Sigmoid colon (tissue), 4 donors: ENCODE data around the gene ALG12.

ENCODE experiments used
- EP300 ChIP-seq, 4 donors: sonication (generic); formaldehyde crosslinking; IDR thresholded peaks; one replicate each; pipeline ENCODE4 v1.6.1; 2017; ENCODE audit warnings: antibody characterized with exemption in 4 of 4
- POLR2AphosphoS5 ChIP-seq, 4 donors: sonication (generic); formaldehyde crosslinking; IDR thresholded peaks; one replicate each; pipeline ENCODE4 v1.6.1; 2017; ENCODE audit warnings: antibody characterized with exemption in 4 of 4
- TF ChIP-seq, protein P1 (sequence below), 4 experiments: fragments of 450-650 bp in 3 of 4; fragments of 200-600 bp in 1 of 4; IDR thresholded peaks; one replicate each; pipeline ENCODE4 v1.5.1; 2016 to 2019; ENCODE audit warnings: antibody characterized with exemption in 4 of 4, mild to moderate bottlenecking in 3 of 4, moderate library complexity in 2 of 4

- TF ChIP-seq EP300 (IDR thresholded peaks at IDR 0.05) (no peak), POLR2AphosphoS5 (IDR thresholded peaks at IDR 0.05) (no peak)
- TF ChIP-seq, protein P1, sequence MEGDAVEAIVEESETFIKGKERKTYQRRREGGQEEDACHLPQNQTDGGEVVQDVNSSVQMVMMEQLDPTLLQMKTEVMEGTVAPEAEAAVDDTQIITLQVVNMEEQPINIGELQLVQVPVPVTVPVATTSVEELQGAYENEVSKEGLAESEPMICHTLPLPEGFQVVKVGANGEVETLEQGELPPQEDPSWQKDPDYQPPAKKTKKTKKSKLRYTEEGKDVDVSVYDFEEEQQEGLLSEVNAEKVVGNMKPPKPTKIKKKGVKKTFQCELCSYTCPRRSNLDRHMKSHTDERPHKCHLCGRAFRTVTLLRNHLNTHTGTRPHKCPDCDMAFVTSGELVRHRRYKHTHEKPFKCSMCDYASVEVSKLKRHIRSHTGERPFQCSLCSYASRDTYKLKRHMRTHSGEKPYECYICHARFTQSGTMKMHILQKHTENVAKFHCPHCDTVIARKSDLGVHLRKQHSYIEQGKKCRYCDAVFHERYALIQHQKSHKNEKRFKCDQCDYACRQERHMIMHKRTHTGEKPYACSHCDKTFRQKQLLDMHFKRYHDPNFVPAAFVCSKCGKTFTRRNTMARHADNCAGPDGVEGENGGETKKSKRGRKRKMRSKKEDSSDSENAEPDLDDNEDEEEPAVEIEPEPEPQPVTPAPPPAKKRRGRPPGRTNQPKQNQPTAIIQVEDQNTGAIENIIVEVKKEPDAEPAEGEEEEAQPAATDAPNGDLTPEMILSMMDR (IDR thresholded peaks at IDR 0.05), result no peak
Measured at GRCh38 chr22:49920859-49921258, 2.6 kb upstream of the ALG12 start.
